Panc1 (cell line): ENCODE measurements around the gene SHC4. TPM values are rescaled to one million over a fixed set of nuclear protein-coding genes. Genes with fewer than 3 reads are reported as not detected.

Experiments used
- ATAC-seq: fragments of 200-7000 bp; cut with Tn5 transposase; 2 replicates; pipeline ENCODE4 v1.9.1; 2020; ENCODE audit warnings: mild to moderate bottlenecking, moderate library complexity
- BruUV-seq: library from RNA; stranded (reverse); fragments of 400-500 nt; replicated peaks from 2 replicates; lab custom pipeline; 2021; lab: Mats Ljungman, UMichigan
- CTCF ChIA-PET: fragments of 300-600 bp; sonication (Branson Sonifier 250); formaldehyde crosslinking; loops from one replicate; lab custom pipeline; 2022; ENCODE audit warnings: antibody characterized with exemption; lab: Charles Lee
- POLR2A ChIA-PET: fragments of 300-600 bp; sonication (Branson Sonifier 250); formaldehyde crosslinking; loops from one replicate; lab custom pipeline; 2022; ENCODE audit warnings: antibody characterized with exemption; lab: Charles Lee
- DNase-seq: peaks from one replicate; pipeline ENCODE4 v3.0.0-alpha.2; 2010; ENCODE audit warnings: low read depth, low spot score
- H3K27ac ChIP-seq: 2 replicates; pipeline ENCODE4 v1.5.1; 2011; ENCODE audit warnings: mild to moderate bottlenecking, low read length, inconsistent platforms
- H3K27me3 ChIP-seq: fragments of 200-500 bp; sonication (Bioruptor generic); 2 replicates; pipeline ENCODE4 v1.6.0; 2014; ENCODE audit warnings: low read length, inconsistent platforms; ENCODE audit not compliant: control insufficient read depth, insufficient read depth
- H3K36me3 ChIP-seq: fragments of 200-500 bp; sonication (Bioruptor generic); 2 replicates; pipeline ENCODE4 v1.5.1; 2014; ENCODE audit warnings: inconsistent platforms, mild to moderate bottlenecking, low read length, moderate library complexity; ENCODE audit not compliant: control insufficient read depth, insufficient read depth
- H3K4me1 ChIP-seq: 2 replicates; pipeline ENCODE4 v1.5.1; 2011; ENCODE audit warnings: inconsistent platforms, mild to moderate bottlenecking, low read length, moderate library complexity; ENCODE audit not compliant: control insufficient read depth, insufficient read depth
- H3K4me3 ChIP-seq, 2 experiments: 2 replicates each; pipeline ENCODE4 v1.5.1; 2011 to 2012; ENCODE audit warnings: low read depth in 2 of 2, low read length in 2 of 2, mild to moderate bottlenecking in 2 of 2, inconsistent platforms in 1 of 2, moderate library complexity in 1 of 2
- H3K9me3 ChIP-seq: fragments of 200-500 bp; sonication (Bioruptor generic); 2 replicates; pipeline ENCODE4 v1.5.1; 2014; ENCODE audit warnings: low read depth, mild to moderate bottlenecking, inconsistent platforms, low read length, moderate library complexity; ENCODE audit not compliant: control insufficient read depth, insufficient read depth
- POLR2AphosphoS5 ChIP-seq: IDR thresholded peaks from 2 replicates; pipeline ENCODE4 v1.6.1; 2012; ENCODE audit warnings: mild to moderate bottlenecking, low read depth, low read length, moderate library complexity
- SIN3A ChIP-seq: IDR thresholded peaks from 2 replicates; pipeline ENCODE4 v1.6.1; 2012; ENCODE audit warnings: low read depth, mild to moderate bottlenecking, low read length, moderate library complexity, borderline replicate concordance; ENCODE audit not compliant: insufficient read depth
- TCF7L2 ChIP-seq: IDR thresholded peaks from 2 replicates; pipeline ENCODE4 v1.6.1; 2011; ENCODE audit warnings: mild to moderate bottlenecking, low read depth, low read length, inconsistent platforms
- in situ Hi-C: cut with HindIII; loops from 2 replicates; pipeline ENCODE4 v1.10.0; 2016; ENCODE audit warnings: low sequenced_read_pairs, low pct_unique_long_range_greater_than_20kb
- intact Hi-C: fragments of 100-400 bp; cut with micrococcal nuclease; formaldehyde crosslinking; loops from one replicate; pipeline ENCODE4 v1.10.0; 2022; ENCODE audit not compliant: unreplicated experiment
- total RNA-seq: library from RNA; stranded (reverse); gene quantifications from one replicate; pipeline ENCODE4 v1.2.1, GENCODE V29; 2021; ENCODE audit not compliant: unreplicated experiment
- TF ChIP-seq, protein P1 (sequence below): fragments of 450-650 bp; IDR thresholded peaks from 2 replicates; pipeline ENCODE4 v1.5.1; 2017; ENCODE audit warnings: mild to moderate bottlenecking
- TF ChIP-seq, protein P2 (sequence below), 2 experiments: IDR thresholded peaks; 2 replicates each; pipeline ENCODE4 v1.6.1; 2011 to 2012; ENCODE audit warnings: low read depth in 2 of 2, control low read depth in 1 of 2, low read length in 1 of 2, mild to moderate bottlenecking in 1 of 2, moderate library complexity in 1 of 2; ENCODE audit not compliant: insufficient read depth in 1 of 2

The SHC4 gene
- total RNA-seq, 1 experiment from 2014 or later = 0.10 TPM

DNA sequence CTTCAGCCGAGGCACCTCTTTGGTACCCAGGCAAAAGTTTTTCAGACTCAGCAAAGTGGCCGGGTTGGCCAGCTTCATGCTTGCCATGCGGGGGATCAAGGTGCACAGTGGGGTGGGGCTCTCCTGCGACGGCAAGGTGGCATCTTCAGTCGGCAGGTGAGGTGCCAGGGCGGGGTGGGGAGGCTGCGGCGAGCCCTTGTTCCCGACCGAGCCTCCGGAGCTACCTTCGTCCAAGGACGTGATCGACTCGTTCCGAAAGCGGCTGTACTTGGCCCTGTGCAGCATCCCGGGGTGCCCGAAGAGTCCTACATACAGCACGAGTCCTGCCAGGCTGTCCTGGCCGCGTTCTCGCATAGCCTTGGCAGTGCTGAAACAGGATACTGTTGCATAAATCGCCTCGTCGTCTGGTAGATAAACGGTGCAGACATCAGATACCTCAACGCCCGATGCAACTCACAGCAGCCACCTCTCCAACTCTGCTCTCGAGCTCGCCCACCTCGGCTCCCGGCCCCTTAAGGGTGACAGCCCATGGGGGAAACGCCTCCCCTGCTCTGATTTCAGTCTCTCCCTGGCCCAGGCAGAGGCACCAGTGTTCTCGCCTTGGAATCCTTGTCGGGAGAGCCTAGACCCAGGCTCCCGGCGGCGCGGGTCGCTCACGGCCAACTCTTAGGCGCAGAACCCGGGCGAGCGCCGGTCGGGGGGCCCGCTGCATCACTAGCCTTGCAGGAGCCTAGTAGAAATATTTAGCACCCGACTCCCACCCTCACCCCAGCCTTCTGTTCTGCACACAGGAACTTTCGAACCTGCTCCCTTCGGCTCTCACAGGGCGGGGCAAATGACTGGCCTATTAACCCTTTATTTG, 826 bp downstream of the SHC4 start:
- Histone ChIP-seq H3K36me3 (no peaks in the 10 kb centered on the region), H3K4me1 (peaks cover 6% of the 10 kb centered on the region), H3K9me3 (no peaks in the 10 kb centered on the region), H3K27ac (no peak overlapping the region), H3K27me3 (peaks cover 20% of the 10 kb centered on the region), H3K4me3 (peak overlapping the region; percentile 35 to 44)
- ChIA-PET CTCF (interaction anchor here (1.5 to 3.1 kb wide), 3 partner anchors 12 to 101 kb away, joined by 4 to 12 read pairs (median 6); no protein-coding TSS in a partner anchor), POLR2A (no interaction called here)
- DNase-seq = no peak
- in situ Hi-C loops (no loop called here), intact Hi-C loops (no loop called here)
- ATAC-seq = peak; percentile 77
- BruUV-seq = no TSS peak
- TF ChIP-seq SIN3A (no peak), TCF7L2 (no peak), POLR2AphosphoS5 (no peak)
- TF ChIP-seq, protein P1, sequence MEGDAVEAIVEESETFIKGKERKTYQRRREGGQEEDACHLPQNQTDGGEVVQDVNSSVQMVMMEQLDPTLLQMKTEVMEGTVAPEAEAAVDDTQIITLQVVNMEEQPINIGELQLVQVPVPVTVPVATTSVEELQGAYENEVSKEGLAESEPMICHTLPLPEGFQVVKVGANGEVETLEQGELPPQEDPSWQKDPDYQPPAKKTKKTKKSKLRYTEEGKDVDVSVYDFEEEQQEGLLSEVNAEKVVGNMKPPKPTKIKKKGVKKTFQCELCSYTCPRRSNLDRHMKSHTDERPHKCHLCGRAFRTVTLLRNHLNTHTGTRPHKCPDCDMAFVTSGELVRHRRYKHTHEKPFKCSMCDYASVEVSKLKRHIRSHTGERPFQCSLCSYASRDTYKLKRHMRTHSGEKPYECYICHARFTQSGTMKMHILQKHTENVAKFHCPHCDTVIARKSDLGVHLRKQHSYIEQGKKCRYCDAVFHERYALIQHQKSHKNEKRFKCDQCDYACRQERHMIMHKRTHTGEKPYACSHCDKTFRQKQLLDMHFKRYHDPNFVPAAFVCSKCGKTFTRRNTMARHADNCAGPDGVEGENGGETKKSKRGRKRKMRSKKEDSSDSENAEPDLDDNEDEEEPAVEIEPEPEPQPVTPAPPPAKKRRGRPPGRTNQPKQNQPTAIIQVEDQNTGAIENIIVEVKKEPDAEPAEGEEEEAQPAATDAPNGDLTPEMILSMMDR = no peak
- TF ChIP-seq, protein P2, sequence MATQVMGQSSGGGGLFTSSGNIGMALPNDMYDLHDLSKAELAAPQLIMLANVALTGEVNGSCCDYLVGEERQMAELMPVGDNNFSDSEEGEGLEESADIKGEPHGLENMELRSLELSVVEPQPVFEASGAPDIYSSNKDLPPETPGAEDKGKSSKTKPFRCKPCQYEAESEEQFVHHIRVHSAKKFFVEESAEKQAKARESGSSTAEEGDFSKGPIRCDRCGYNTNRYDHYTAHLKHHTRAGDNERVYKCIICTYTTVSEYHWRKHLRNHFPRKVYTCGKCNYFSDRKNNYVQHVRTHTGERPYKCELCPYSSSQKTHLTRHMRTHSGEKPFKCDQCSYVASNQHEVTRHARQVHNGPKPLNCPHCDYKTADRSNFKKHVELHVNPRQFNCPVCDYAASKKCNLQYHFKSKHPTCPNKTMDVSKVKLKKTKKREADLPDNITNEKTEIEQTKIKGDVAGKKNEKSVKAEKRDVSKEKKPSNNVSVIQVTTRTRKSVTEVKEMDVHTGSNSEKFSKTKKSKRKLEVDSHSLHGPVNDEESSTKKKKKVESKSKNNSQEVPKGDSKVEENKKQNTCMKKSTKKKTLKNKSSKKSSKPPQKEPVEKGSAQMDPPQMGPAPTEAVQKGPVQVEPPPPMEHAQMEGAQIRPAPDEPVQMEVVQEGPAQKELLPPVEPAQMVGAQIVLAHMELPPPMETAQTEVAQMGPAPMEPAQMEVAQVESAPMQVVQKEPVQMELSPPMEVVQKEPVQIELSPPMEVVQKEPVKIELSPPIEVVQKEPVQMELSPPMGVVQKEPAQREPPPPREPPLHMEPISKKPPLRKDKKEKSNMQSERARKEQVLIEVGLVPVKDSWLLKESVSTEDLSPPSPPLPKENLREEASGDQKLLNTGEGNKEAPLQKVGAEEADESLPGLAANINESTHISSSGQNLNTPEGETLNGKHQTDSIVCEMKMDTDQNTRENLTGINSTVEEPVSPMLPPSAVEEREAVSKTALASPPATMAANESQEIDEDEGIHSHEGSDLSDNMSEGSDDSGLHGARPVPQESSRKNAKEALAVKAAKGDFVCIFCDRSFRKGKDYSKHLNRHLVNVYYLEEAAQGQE (IDR thresholded peaks at IDR 0.05; ENCODE audit: insufficient read depth in 1 of 2, low read depth in 2 of 2, low read length in 1 of 2) = no peak

DNA sequence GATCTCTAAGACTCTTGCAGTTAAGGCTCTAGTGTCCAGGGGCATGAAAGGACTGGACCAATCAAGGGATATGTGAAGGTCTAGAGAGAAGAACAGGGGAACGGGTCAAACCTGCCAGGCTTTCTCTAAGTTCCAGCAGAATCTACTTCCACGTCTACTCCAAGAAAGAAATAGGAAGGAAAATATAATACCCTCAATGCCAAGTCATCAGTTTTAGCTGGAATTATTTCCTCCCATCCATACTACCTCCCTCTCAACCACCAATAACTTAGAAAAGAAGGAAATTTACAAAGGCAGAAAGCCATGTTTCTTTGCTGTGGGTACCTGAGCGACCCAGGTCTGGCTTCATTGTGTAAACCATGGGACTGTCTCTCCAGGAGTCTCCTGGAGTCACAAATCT, 7.8 kb downstream of the SHC4 start:
- TF ChIP-seq, protein P1 = no peak
- TF ChIP-seq POLR2AphosphoS5 (no peak), TCF7L2 (no peak), SIN3A (no peak)
- TF ChIP-seq, protein P2 (IDR thresholded peaks at IDR 0.05; ENCODE audit: insufficient read depth in 1 of 2, low read depth in 2 of 2, low read length in 1 of 2) = no peak
- in situ Hi-C loops = no loop called here
- Histone ChIP-seq H3K4me1 (no peaks in the 10 kb centered on the region), H3K27ac (no peak overlapping the region), H3K4me3 (no peak overlapping the region), H3K27me3 (0 out of 2 replicates have a peak, but pooled peaks cover 2% of the 10 kb centered on the region), H3K36me3 (no peaks in the 10 kb centered on the region), H3K9me3 (no peaks in the 10 kb centered on the region)
- DNase-seq (no peak), ATAC-seq (no peak)
- no TSS peak for BruUV-seq
- intact Hi-C loops = no loop called here
- POLR2A ChIA-PET = no interaction called here
- CTCF ChIA-PET = interaction anchor here (0.6 kb wide), 1 partner anchor 528 kb away, joined by 3 read pairs; no protein-coding TSS in a partner anchor
